WTC11 (cell line): ENCODE results near the gene PLD3.

ENCODE experiments used
- AFF4 ChIP-seq: sonication (generic); formaldehyde crosslinking; IDR thresholded peaks from 2 replicates; pipeline ENCODE4 v1.8.1; 2023; ENCODE audit warnings: mild to moderate bottlenecking, missing genetic modification reagents, borderline replicate concordance
- ATF2 ChIP-seq: sonication (generic); formaldehyde crosslinking; IDR thresholded peaks from 2 replicates; pipeline ENCODE4 v1.8.1; 2022; ENCODE audit warnings: low read depth, missing genetic modification reagents, borderline replicate concordance
- CREB1 ChIP-seq: sonication (generic); formaldehyde crosslinking; IDR thresholded peaks from 2 replicates; pipeline ENCODE4 v1.8.0; 2023; ENCODE audit warnings: mild to moderate bottlenecking, missing genetic modification reagents
- E2F4 ChIP-seq: sonication (generic); formaldehyde crosslinking; IDR thresholded peaks from 2 replicates; pipeline ENCODE4 v1.8.1; 2022; ENCODE audit warnings: low read depth, mild to moderate bottlenecking, moderate library complexity, missing genetic modification reagents, borderline replicate concordance
- ESRRA ChIP-seq: sonication (generic); formaldehyde crosslinking; IDR thresholded peaks from 2 replicates; pipeline ENCODE4 v1.8.1; 2022; ENCODE audit warnings: mild to moderate bottlenecking, missing genetic modification reagents, borderline replicate concordance
- TCF7 ChIP-seq: sonication (generic); formaldehyde crosslinking; IDR thresholded peaks from 2 replicates; pipeline ENCODE4 v1.8.0; 2022; ENCODE audit warnings: mild to moderate bottlenecking, low read depth, missing genetic modification reagents, moderate library complexity
- TEAD4 ChIP-seq: sonication (generic); formaldehyde crosslinking; IDR thresholded peaks from 2 replicates; pipeline ENCODE4 v1.8.0; 2022; ENCODE audit warnings: mild to moderate bottlenecking, missing genetic modification reagents
- TP53 ChIP-seq: sonication (generic); formaldehyde crosslinking; IDR thresholded peaks from 2 replicates; pipeline ENCODE4 v1.8.1; 2023; ENCODE audit warnings: mild to moderate bottlenecking, missing genetic modification reagents
- USF2 ChIP-seq: sonication (generic); formaldehyde crosslinking; IDR thresholded peaks from 2 replicates; pipeline ENCODE4 v1.8.1; 2023; ENCODE audit warnings: mild to moderate bottlenecking, missing genetic modification reagents, moderate library complexity
- ZNF423 ChIP-seq: fragments of 250-450 bp; sonication (Bioruptor Pico); IDR thresholded peaks from 2 replicates; pipeline ENCODE4 v2.1.2; 2022; ENCODE audit warnings: mild to moderate bottlenecking, moderate library complexity
- TF ChIP-seq, protein P1 (sequence below): fragments of 200-600 bp; IDR thresholded peaks from 2 replicates; pipeline ENCODE4 v1.8.0; 2022; ENCODE audit warnings: antibody characterized with exemption
- TF ChIP-seq, protein P2 (sequence below): sonication (generic); formaldehyde crosslinking; IDR thresholded peaks from 2 replicates; pipeline ENCODE4 v1.8.0; 2023; ENCODE audit warnings: missing genetic modification reagents
- TF ChIP-seq, protein P3 (sequence below): sonication (generic); formaldehyde crosslinking; IDR thresholded peaks from 2 replicates; pipeline ENCODE4 v1.8.1; 2022; ENCODE audit warnings: mild to moderate bottlenecking, missing genetic modification reagents, moderate library complexity, borderline replicate concordance
- TF ChIP-seq, protein P4 (sequence below): sonication (generic); formaldehyde crosslinking; IDR thresholded peaks from 2 replicates; pipeline ENCODE4 v1.8.0; 2022; ENCODE audit warnings: mild to moderate bottlenecking, missing genetic modification reagents

GRCh38 chr19:40423938-40424337 lies 75.4 kb downstream of the PLD3 start:
- TF ChIP-seq, protein P1, sequence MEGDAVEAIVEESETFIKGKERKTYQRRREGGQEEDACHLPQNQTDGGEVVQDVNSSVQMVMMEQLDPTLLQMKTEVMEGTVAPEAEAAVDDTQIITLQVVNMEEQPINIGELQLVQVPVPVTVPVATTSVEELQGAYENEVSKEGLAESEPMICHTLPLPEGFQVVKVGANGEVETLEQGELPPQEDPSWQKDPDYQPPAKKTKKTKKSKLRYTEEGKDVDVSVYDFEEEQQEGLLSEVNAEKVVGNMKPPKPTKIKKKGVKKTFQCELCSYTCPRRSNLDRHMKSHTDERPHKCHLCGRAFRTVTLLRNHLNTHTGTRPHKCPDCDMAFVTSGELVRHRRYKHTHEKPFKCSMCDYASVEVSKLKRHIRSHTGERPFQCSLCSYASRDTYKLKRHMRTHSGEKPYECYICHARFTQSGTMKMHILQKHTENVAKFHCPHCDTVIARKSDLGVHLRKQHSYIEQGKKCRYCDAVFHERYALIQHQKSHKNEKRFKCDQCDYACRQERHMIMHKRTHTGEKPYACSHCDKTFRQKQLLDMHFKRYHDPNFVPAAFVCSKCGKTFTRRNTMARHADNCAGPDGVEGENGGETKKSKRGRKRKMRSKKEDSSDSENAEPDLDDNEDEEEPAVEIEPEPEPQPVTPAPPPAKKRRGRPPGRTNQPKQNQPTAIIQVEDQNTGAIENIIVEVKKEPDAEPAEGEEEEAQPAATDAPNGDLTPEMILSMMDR = no peak
- TF ChIP-seq ZNF423 (CRISPR knock-in tag) = no peak
- no peak for TF ChIP-seq ESRRA
- no peak for TF ChIP-seq TCF7
- TF ChIP-seq, protein P2, sequence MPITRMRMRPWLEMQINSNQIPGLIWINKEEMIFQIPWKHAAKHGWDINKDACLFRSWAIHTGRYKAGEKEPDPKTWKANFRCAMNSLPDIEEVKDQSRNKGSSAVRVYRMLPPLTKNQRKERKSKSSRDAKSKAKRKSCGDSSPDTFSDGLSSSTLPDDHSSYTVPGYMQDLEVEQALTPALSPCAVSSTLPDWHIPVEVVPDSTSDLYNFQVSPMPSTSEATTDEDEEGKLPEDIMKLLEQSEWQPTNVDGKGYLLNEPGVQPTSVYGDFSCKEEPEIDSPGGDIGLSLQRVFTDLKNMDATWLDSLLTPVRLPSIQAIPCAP = no peak
- no peak for TF ChIP-seq CREB1
- no peak for TF ChIP-seq AFF4 (CRISPR knock-in tag)
- no peak for TF ChIP-seq USF2 (CRISPR knock-in tag)
- TF ChIP-seq, protein P3, sequence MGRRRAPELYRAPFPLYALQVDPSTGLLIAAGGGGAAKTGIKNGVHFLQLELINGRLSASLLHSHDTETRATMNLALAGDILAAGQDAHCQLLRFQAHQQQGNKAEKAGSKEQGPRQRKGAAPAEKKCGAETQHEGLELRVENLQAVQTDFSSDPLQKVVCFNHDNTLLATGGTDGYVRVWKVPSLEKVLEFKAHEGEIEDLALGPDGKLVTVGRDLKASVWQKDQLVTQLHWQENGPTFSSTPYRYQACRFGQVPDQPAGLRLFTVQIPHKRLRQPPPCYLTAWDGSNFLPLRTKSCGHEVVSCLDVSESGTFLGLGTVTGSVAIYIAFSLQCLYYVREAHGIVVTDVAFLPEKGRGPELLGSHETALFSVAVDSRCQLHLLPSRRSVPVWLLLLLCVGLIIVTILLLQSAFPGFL (CRISPR knock-in tag) = no peak
- no peak for TF ChIP-seq TP53 (CRISPR knock-in tag)
- no peak for TF ChIP-seq E2F4 (CRISPR knock-in tag)
- no peak for TF ChIP-seq TEAD4 (CRISPR knock-in tag)
- TF ChIP-seq, protein P4, sequence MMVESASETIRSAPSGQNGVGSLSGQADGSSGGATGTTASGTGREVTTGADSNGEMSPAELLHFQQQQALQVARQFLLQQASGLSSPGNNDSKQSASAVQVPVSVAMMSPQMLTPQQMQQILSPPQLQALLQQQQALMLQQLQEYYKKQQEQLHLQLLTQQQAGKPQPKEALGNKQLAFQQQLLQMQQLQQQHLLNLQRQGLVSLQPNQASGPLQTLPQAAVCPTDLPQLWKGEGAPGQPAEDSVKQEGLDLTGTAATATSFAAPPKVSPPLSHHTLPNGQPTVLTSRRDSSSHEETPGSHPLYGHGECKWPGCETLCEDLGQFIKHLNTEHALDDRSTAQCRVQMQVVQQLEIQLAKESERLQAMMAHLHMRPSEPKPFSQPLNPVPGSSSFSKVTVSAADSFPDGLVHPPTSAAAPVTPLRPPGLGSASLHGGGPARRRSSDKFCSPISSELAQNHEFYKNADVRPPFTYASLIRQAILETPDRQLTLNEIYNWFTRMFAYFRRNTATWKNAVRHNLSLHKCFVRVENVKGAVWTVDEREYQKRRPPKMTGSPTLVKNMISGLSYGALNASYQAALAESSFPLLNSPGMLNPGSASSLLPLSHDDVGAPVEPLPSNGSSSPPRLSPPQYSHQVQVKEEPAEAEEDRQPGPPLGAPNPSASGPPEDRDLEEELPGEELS (CRISPR knock-in tag) = no peak
- TF ChIP-seq ATF2 (CRISPR knock-in tag) = no peak
